ENCODE data around the gene ING5.

The ING5 gene

GRCh38 chr2:241673189-241673663, 28.6 kb upstream of the ING5 start:
- DNase-seq = no peak

GRCh38 chr2:241673797-241674725, 27.8 kb upstream of the ING5 start:
- DNase-seq = no peak

- DNase-seq = no peak
Observed at GRCh38 chr2:241675885-241676284, 26.0 kb upstream of the ING5 start.

GRCh38 chr2:241676665-241677064, 25.2 kb upstream of the ING5 start:
- no peak for DNase-seq

GRCh38 chr2:241677392-241677791, 24.4 kb upstream of the ING5 start:
- no peak for DNase-seq

GRCh38 chr2:241678307-241678706, 23.5 kb upstream of the ING5 start:
- DNase-seq = no peak

GRCh38 chr2:241678784-241679540, 22.9 kb upstream of the ING5 start:
- no peak for DNase-seq

GRCh38 chr2:241680044-241680443, 21.8 kb upstream of the ING5 start:
- DNase-seq = no peak

- DNase-seq = no peak
Observed at GRCh38 chr2:241680827-241681599, 20.8 kb upstream of the ING5 start.

- no peak for DNase-seq
Observed at GRCh38 chr2:241686324-241686649, 15.6 kb upstream of the ING5 start.

- peak; percentile 87 for DNase-seq
Observed at GRCh38 chr2:241686650-241687425, 15.0 kb upstream of the ING5 start, which contains the start of gene DTYMK. DTYMK (minus strand) TSS chr2:241686815; CDS start chr2:241686783, 32 bp downstream.

- DNase-seq = no peak
Observed at GRCh38 chr2:241689306-241689705, 12.5 kb upstream of the ING5 start.

- DNase-seq = no peak
Observed at GRCh38 chr2:241690202-241690717, 11.6 kb upstream of the ING5 start.

- no peak for DNase-seq
Observed at GRCh38 chr2:241692448-241692847, 9.4 kb upstream of the ING5 start.

- no peak for DNase-seq
Observed at GRCh38 chr2:241695651-241696050, 6.2 kb upstream of the ING5 start.

- DNase-seq = no peak
Observed at GRCh38 chr2:241701149-241701398, 765 bp upstream of the ING5 start.

GRCh38 chr2:241702155-241703031, 554 bp downstream of the ING5 start:
- peak; percentile 86 for DNase-seq

- no peak for DNase-seq
Observed at GRCh38 chr2:241703032-241703604, 1.3 kb downstream of the ING5 start.

GRCh38 chr2:241706537-241706936, 4.7 kb downstream of the ING5 start:
- no peak for DNase-seq

GRCh38 chr2:241708879-241709278, 7.0 kb downstream of the ING5 start:
- no peak for DNase-seq

GRCh38 chr2:241719093-241719492, 17.3 kb downstream of the ING5 start:
- no peak for DNase-seq

Measured in activated T-cell treated with anti-CD3 and anti-CD28 coated beads for 4 hours (primary cell).